H9 (cell line): ENCODE results near the gene ATP11C. TPM values are rescaled to one million over a fixed set of nuclear protein-coding genes. Genes with fewer than 3 reads are reported as not detected.

Experiments
- DNase-seq: peaks from one replicate; pipeline ENCODE4 v3.0.0-alpha.2; 2017
- H2AFZ ChIP-seq: one replicate; pipeline ENCODE4 v1.6.1; 2013; ENCODE audit warnings: mild to moderate bottlenecking, low read length, control low read depth, moderate library complexity
- H2AK5ac ChIP-seq: 2 replicates; pipeline ENCODE4 v1.6.1; 2013; ENCODE audit warnings: low read length, control low read depth, mixed read lengths; ENCODE audit not compliant: insufficient read length
- H2BK120ac ChIP-seq: one replicate; pipeline ENCODE4 v1.6.1; 2013; ENCODE audit warnings: low read depth, mild to moderate bottlenecking, low read length, control low read depth, inconsistent platforms; ENCODE audit not compliant: poor library complexity, severe bottlenecking
- H2BK12ac ChIP-seq: 2 replicates; pipeline ENCODE4 v1.6.1; 2013; ENCODE audit warnings: low read length, control low read depth, mixed read lengths, low read depth; ENCODE audit not compliant: insufficient read length
- H2BK15ac ChIP-seq: 2 replicates; pipeline ENCODE4 v1.6.1; 2013; ENCODE audit warnings: low read depth, low read length, control low read depth
- H2BK20ac ChIP-seq: one replicate; pipeline ENCODE4 v1.6.1; 2013; ENCODE audit warnings: low read depth, mild to moderate bottlenecking, low read length, control low read depth, inconsistent platforms; ENCODE audit not compliant: poor library complexity, severe bottlenecking
- H2BK5ac ChIP-seq: 2 replicates; pipeline ENCODE4 v1.6.1; 2013; ENCODE audit warnings: low read length, control low read depth, mixed read lengths; ENCODE audit not compliant: insufficient read length
- H3K14ac ChIP-seq: 2 replicates; pipeline ENCODE4 v1.6.1; 2013; ENCODE audit warnings: low read length, control low read depth; ENCODE audit not compliant: insufficient read depth
- H3K18ac ChIP-seq: 2 replicates; pipeline ENCODE4 v1.6.1; 2013; ENCODE audit warnings: low read depth, mild to moderate bottlenecking, mixed read lengths, low read length, control low read depth; ENCODE audit not compliant: insufficient read length
- H3K23ac ChIP-seq: 2 replicates; pipeline ENCODE4 v1.6.1; 2013; ENCODE audit warnings: low read length, control low read depth, mixed read lengths, low read depth; ENCODE audit not compliant: insufficient read length
- H3K23me2 ChIP-seq: 2 replicates; pipeline ENCODE4 v1.6.1; 2013; ENCODE audit warnings: low read depth, mild to moderate bottlenecking, mixed read lengths, low read length, control low read depth; ENCODE audit not compliant: insufficient read length, poor library complexity, severe bottlenecking
- H3K27ac ChIP-seq: 2 replicates; pipeline ENCODE4 v1.5.1; 2013; ENCODE audit warnings: low read length, control low read depth, mixed read lengths, low read depth; ENCODE audit not compliant: insufficient read length
- H3K27me3 ChIP-seq: 2 replicates; pipeline ENCODE4 v1.6.1; 2013; ENCODE audit warnings: low read length, control low read depth, inconsistent platforms; ENCODE audit not compliant: insufficient read depth
- H3K4ac ChIP-seq: 2 replicates; pipeline ENCODE4 v1.6.1; 2013; ENCODE audit warnings: low read depth, mild to moderate bottlenecking, control low read depth, inconsistent platforms, low read length, moderate library complexity
- H3K4me1 ChIP-seq: 2 replicates; pipeline ENCODE4 v1.6.1; 2013; ENCODE audit warnings: low read length, control low read depth, inconsistent platforms; ENCODE audit not compliant: insufficient read depth
- H3K4me2 ChIP-seq: 2 replicates; pipeline ENCODE4 v1.6.1; 2013; ENCODE audit warnings: low read length, control low read depth, mixed read lengths; ENCODE audit not compliant: insufficient read length, insufficient read depth
- H3K56ac ChIP-seq: 2 replicates; pipeline ENCODE4 v1.6.1; 2013; ENCODE audit warnings: low read depth, mild to moderate bottlenecking, mixed read lengths, low read length, control low read depth; ENCODE audit not compliant: insufficient read length
- H3K79me1 ChIP-seq: 2 replicates; pipeline ENCODE4 v1.6.1; 2013; ENCODE audit warnings: low read depth, mild to moderate bottlenecking, moderate library complexity, low read length, control low read depth, inconsistent platforms; ENCODE audit not compliant: insufficient read depth, poor library complexity, severe bottlenecking
- H3K79me2 ChIP-seq: 2 replicates; pipeline ENCODE4 v1.6.1; 2013; ENCODE audit warnings: low read length, control low read depth, inconsistent platforms; ENCODE audit not compliant: insufficient read depth
- H3K9ac ChIP-seq: 2 replicates; pipeline ENCODE4 v1.6.1; 2013; ENCODE audit warnings: low read length, control low read depth, mixed read lengths; ENCODE audit not compliant: insufficient read length; ENCODE audit errors: extremely low read depth
- H3K9me3 ChIP-seq: one replicate; pipeline ENCODE4 v1.6.1; 2013; ENCODE audit warnings: low read depth, low read length, inconsistent platforms; ENCODE audit not compliant: control insufficient read depth
- H3T11ph ChIP-seq: one replicate; pipeline ENCODE4 v1.6.1; 2013; ENCODE audit warnings: mild to moderate bottlenecking, low read length, control low read depth, inconsistent platforms
- H4K20me1 ChIP-seq: one replicate; pipeline ENCODE4 v1.6.1; 2013; ENCODE audit not compliant: control insufficient read depth, insufficient read length, insufficient read depth
- H4K5ac ChIP-seq: 2 replicates; pipeline ENCODE4 v1.6.1; 2013; ENCODE audit warnings: low read depth, mild to moderate bottlenecking, mixed read lengths, low read length, control low read depth; ENCODE audit not compliant: insufficient read length
- H4K8ac ChIP-seq: replicated peaks from 2 replicates; pipeline ENCODE4 v1.6.1; 2013; ENCODE audit warnings: low read length, control low read depth, mixed read lengths, low read depth; ENCODE audit not compliant: insufficient read length
- H4K91ac ChIP-seq: 2 replicates; pipeline ENCODE4 v1.6.1; 2013; ENCODE audit warnings: low read depth, mild to moderate bottlenecking, moderate library complexity, mixed read lengths, low read length, control low read depth; ENCODE audit not compliant: insufficient read length
- H3K27ac Mint-ChIP-seq, 3 experiments: 2 replicates in 2 of 3; 3 replicates in 1 of 3; pipeline ENCODE4 v1.8.0; 2020 to 2021; ENCODE audit warnings: mixed read lengths in 3 of 3, mild to moderate bottlenecking in 1 of 3, moderate library complexity in 1 of 3
- H3K27me3 Mint-ChIP-seq: 2 replicates; pipeline ENCODE4 v1.8.0; 2021; ENCODE audit warnings: low read depth, mild to moderate bottlenecking, moderate library complexity, mixed read lengths
- H3K36me3 Mint-ChIP-seq, 3 experiments: 2 replicates in 2 of 3; 3 replicates in 1 of 3; pipeline ENCODE4 v1.8.0; 2020 to 2021; ENCODE audit warnings: low read depth in 3 of 3, mixed read lengths in 3 of 3; ENCODE audit not compliant: insufficient read depth in 1 of 3
- H3K4me1 Mint-ChIP-seq, 2 experiments: 2 replicates each; pipeline ENCODE4 v1.8.0; 2020; ENCODE audit warnings: mixed read lengths in 2 of 2
- H3K4me3 Mint-ChIP-seq, 2 experiments: 2 replicates in 1 of 2; 3 replicates in 1 of 2; pipeline ENCODE4 v1.8.0; 2020 to 2021; ENCODE audit warnings: mild to moderate bottlenecking in 2 of 2, mixed read lengths in 2 of 2, moderate library complexity in 1 of 2
- H3K9me3 Mint-ChIP-seq, 2 experiments: 2 replicates in 1 of 2; 3 replicates in 1 of 2; pipeline ENCODE4 v1.8.0; 2020; ENCODE audit warnings: mild to moderate bottlenecking in 2 of 2, mixed read lengths in 2 of 2, moderate library complexity in 1 of 2
- CTCF ChIP-seq: fragments of 200-600 bp; sonication (generic); conservative IDR thresholded peaks from 3 replicates; pipeline ENCODE4 v1.8.0; 2021; ENCODE audit warnings: antibody characterized with exemption, mild to moderate bottlenecking
- WGBS: extraction: QIAGEN DNeasy Blood & Tissue Kit; methylation state at CpG from one replicate; pipeline ENCODE4 v1.1.7; 2013; ENCODE audit warnings: missing lambda C conversion rate, low lambda C conversion rate, mixed read lengths; ENCODE audit not compliant: insufficient read length; ENCODE audit errors: extremely low coverage; 5-methylcytosine and 5-hydroxymethylcytosine counted together
- total RNA-seq: library from RNA; stranded (reverse); gene quantifications from 2 replicates; pipeline ENCODE4 v1.2.1, GENCODE V29; 2021

Gene ATP11C
- total RNA-seq, 1 experiment from 2014 or later: 28.4 TPM

- no peak overlapping the region for H2BK12ac ChIP-seq
- no peak overlapping the region for H3K4me2 ChIP-seq
- H2AK5ac ChIP-seq: no peak overlapping the region
- no peaks in the 10 kb centered on the region for H3K23me2 ChIP-seq
- no peak overlapping the region for H2BK5ac ChIP-seq
- peaks cover 0 to 4% (median 3%) of the 10 kb centered on the region in 3 experiments; a peak in 3 of 7 replicates for H3K36me3 Mint-ChIP-seq
- H4K91ac ChIP-seq: no peak overlapping the region
- H3K27ac ChIP-seq: no peak overlapping the region
- no peak overlapping the region for H4K8ac ChIP-seq
- H3K4me1 ChIP-seq: peaks cover 10% of the 10 kb centered on the region; the same call in 1 of the 2 replicates
- H3K23ac ChIP-seq: no peak overlapping the region
- H3K79me2 ChIP-seq: no peaks in the 10 kb centered on the region
- H3K27me3 ChIP-seq: no peaks in the 10 kb centered on the region
- TF ChIP-seq CTCF: no peak
- H3K4me3 Mint-ChIP-seq: no peak overlapping the region
- no peak overlapping the region for H3K9ac ChIP-seq
- no peak overlapping the region for H4K5ac ChIP-seq
- H2AFZ ChIP-seq: no peak overlapping the region
- H2BK20ac ChIP-seq: no peak overlapping the region
- DNase-seq: no peak
- H3K4ac ChIP-seq: no peak overlapping the region
- H3K79me1 ChIP-seq: no peaks in the 10 kb centered on the region
- no peaks in the 10 kb centered on the region for H4K20me1 ChIP-seq
- no peak overlapping the region for H2BK15ac ChIP-seq
- H3K27ac Mint-ChIP-seq: peak overlapping the region in 2 of 3 experiments; percentile 3 to 70; a peak in 3 of 7 replicates
- H3K9me3 ChIP-seq: no peaks in the 10 kb centered on the region
- H3K56ac ChIP-seq: no peak overlapping the region
- H3K27me3 Mint-ChIP-seq: no peaks in the 10 kb centered on the region
- H3K18ac ChIP-seq: no peak overlapping the region
- H3K4me1 Mint-ChIP-seq: peaks cover 59 to 83% of the 10 kb centered on the region in 2 experiments
- no CpG with 5 or more reads among the region's 1 CpG for WGBS
- H3T11ph ChIP-seq: no peak overlapping the region
- H3K14ac ChIP-seq: no peak overlapping the region
- H3K9me3 Mint-ChIP-seq: peaks cover 0 to 39% of the 10 kb centered on the region in 2 experiments; a peak in 2 of 5 replicates
- H2BK120ac ChIP-seq: no peak overlapping the region
Measured at GRCh38 chrX:139828830-139829229, 104.0 kb downstream of the ATP11C start.
